GM13976 (cell line): Measurements from ENCODE around the gene TIRAP.

ENCODE experiments used
- DNase-seq: peaks from one replicate; pipeline ENCODE4 v3.0.0; 2012; ENCODE audit warnings: low spot score
- CTCF ChIP-seq: IDR thresholded peaks from 2 replicates; pipeline ENCODE4 v1.5.1; 2012; ENCODE audit warnings: borderline replicate concordance, mild to moderate bottlenecking; ENCODE audit not compliant: insufficient read depth; ENCODE audit errors: extremely low read depth, missing control alignments, control extremely low read depth
- in situ Hi-C: fragments of 300-500 bp; cut with MboI; formaldehyde crosslinking; loops from one replicate; pipeline ENCODE4 v1.12.0; 2022; ENCODE audit warnings: low sequenced_read_pairs, mixed read lengths, inconsistent platforms; ENCODE audit not compliant: unreplicated experiment

TIRAP gene

DNA sequence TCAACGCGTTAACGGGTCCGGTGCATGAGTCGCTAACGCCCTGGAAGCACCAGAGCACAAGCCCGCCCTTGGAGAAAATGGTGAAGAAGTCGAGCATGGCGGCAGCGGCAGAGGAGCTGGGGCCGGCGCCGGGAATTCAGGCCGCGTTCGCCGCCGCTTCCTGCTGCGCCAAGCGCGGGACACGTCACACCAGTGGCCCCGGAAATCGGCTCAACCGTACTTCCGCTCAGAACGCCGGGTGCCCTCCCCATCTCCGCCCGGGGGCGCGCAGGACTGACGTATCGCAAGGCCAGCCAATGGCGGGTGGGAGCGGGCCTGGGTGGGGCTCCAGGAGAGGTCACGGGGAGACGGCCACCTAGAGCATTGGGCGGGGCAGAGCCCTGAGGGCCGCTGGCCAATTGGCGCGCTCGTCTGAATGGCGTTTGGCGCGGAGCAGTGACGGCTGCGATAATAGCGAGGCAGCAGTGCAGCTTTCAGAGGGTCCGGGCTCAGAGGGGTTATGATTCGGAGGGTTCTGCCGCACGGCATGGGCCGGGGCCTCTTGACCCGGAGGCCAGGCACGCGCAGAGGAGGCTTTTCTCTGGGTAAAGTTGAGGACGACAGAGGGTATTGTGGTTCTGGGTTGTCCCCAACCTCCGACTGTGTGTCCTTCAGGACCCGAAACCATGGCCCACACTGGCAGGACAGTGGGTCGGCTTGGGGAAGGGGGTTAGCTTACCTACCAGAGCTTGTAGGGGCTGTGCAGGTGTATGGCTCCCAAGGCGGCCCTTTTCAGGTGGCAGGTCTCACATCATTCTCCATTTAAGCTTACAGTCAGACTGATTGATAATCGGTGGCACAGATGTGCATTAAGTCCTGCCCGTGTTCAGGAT lies 13.9 kb upstream of the TIRAP start, which contains the start of the genes FOXRED1 and SRPRA:
FOXRED1 (plus strand) TSS at position 447 of the 872 bp plus-strand sequence; CDS start at position 500, 53 bp downstream.
SRPRA (minus strand) TSS at position 188 of the 872 bp plus-strand sequence; CDS start at position 97, 91 bp downstream.
- in situ Hi-C loops: no loop called here
- no peak for TF ChIP-seq CTCF
- peak; percentile 100 for DNase-seq

DNA sequence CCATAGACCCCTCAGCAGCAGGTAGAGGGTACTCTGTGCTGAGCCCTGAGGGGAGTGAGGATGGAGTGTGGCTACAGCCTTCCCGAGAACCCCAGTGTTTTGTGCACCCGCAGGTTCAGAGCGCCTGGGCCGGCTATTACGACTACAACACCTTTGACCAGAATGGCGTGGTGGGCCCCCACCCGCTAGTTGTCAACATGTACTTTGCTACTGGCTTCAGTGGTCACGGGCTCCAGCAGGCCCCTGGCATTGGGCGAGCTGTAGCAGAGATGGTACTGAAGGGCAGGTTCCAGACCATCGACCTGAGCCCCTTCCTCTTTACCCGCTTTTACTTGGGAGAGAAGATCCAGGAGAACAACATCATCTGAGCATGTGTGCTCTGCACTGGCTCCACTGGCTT lies 5.6 kb upstream of the TIRAP start:
- in situ Hi-C loops: no loop called here
- DNase-seq: no peak
- TF ChIP-seq CTCF: no peak

- in situ Hi-C loops: no loop called here
- no peak for DNase-seq
- no peak for TF ChIP-seq CTCF
These were observed 5.1 kb upstream of the TIRAP start for GRCh38 chr11:126277780-126278179.

DNA sequence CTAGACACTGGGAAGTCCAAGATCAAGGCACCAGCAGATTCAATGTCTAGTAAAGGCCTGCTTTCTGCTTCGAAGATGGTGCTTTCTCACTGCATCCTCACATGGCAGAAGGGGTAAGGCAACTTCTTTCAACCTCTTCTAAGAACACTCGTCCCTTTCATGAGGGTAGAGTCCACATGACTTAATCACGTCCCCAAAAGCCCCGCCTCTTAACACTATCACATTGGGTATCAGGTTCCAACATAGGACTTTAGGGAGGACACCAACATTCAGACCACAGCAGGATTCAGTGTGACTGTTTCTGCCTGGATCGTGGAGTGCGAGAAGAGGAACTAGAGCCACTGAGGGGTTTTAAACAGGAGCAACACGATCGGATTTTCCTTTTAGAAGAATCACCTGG lies 3.7 kb upstream of the TIRAP start:
- in situ Hi-C loops: no loop called here
- TF ChIP-seq CTCF: no peak
- DNase-seq: no peak

- no peak for DNase-seq
- TF ChIP-seq CTCF: no peak
- in situ Hi-C loops: no loop called here
These were observed 2.3 kb upstream of the TIRAP start for GRCh38 chr11:126280595-126280994.

GRCh38 chr11:126281245-126281644 lies 1.6 kb upstream of the TIRAP start:
- in situ Hi-C loops: no loop called here
- no peak for DNase-seq

More at GRCh38 chr11:126281245-126281644, 1.6 kb upstream of the TIRAP start:
- TF ChIP-seq CTCF: no peak
